NCI-H524 treated with DMSO at 0.1 percent for 48 hours (cell line): ENCODE results near the gene DNAAF5.

ENCODE experiments used
- DNase-seq: peaks from one replicate; lab custom pipeline; 2025; lab: John Stamatoyannopoulos, UW

The DNAAF5 gene

GRCh38 chr7:768881-769504, 42.5 kb downstream of the DNAAF5 start:
- DNase-seq, result no peak

GRCh38 chr7:770336-770735, 43.8 kb downstream of the DNAAF5 start:
- DNase-seq, result no peak

GRCh38 chr7:770741-771166, 44.3 kb downstream of the DNAAF5 start:
- DNase-seq, result no peak

- DNase-seq, result no peak
These were observed 44.9 kb downstream of the DNAAF5 start for GRCh38 chr7:771234-772004.

GRCh38 chr7:772005-772294, 45.5 kb downstream of the DNAAF5 start:
- no peak for DNase-seq

- no peak for DNase-seq
These were observed 45.9 kb downstream of the DNAAF5 start for GRCh38 chr7:772392-772791.

GRCh38 chr7:772861-773621, 46.5 kb downstream of the DNAAF5 start:
- DNase-seq, result no peak

- DNase-seq, result no peak
These were observed 47.1 kb downstream of the DNAAF5 start for GRCh38 chr7:773622-773915.

- DNase-seq, result no peak
These were observed 47.9 kb downstream of the DNAAF5 start for GRCh38 chr7:774161-775109.

- DNase-seq, result no peak
These were observed 49.9 kb downstream of the DNAAF5 start for GRCh38 chr7:776381-776780.

- DNase-seq, result no peak
These were observed 50.7 kb downstream of the DNAAF5 start for GRCh38 chr7:776992-777727.

GRCh38 chr7:777728-778078, 51.2 kb downstream of the DNAAF5 start:
- DNase-seq, result no peak

- DNase-seq, result no peak
These were observed 51.9 kb downstream of the DNAAF5 start for GRCh38 chr7:778271-778967.

GRCh38 chr7:778968-779451, 52.5 kb downstream of the DNAAF5 start:
- DNase-seq, result no peak

GRCh38 chr7:779480-779879, 53.0 kb downstream of the DNAAF5 start:
- DNase-seq, result no peak

GRCh38 chr7:780081-780480, 53.6 kb downstream of the DNAAF5 start:
- DNase-seq, result no peak

- no peak for DNase-seq
These were observed 54.0 kb downstream of the DNAAF5 start for GRCh38 chr7:780516-780915.

- DNase-seq, result no peak
These were observed 54.8 kb downstream of the DNAAF5 start for GRCh38 chr7:781186-781849.

GRCh38 chr7:781936-782529, 55.5 kb downstream of the DNAAF5 start:
- DNase-seq, result no peak
